ENCODE data around the gene ARHGAP26. TPM values are rescaled to one million over a fixed set of nuclear protein-coding genes. Genes with fewer than 3 reads are reported as not detected.

The ARHGAP26 gene
- total RNA-seq, 1 experiment from 2014 or later, result 65.5 TPM

DNA sequence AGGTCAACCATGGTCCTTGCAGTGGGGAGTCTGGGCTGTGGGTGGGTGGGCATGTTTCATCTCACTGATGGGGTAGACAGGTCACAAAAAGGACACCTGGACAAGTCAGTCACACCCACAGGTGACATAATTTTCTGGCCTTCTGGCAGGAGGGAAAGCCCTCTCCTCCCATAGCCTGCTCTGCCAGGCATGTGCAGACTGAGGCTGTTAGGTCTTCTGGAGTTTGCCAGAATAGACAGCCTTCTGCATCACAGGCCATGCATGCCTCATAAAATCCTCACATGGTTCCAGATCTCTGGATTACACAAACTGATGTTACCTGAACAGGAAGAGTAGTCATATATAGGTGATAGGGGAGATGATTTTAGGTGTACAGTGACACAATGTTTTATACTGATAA lies 49.1 kb downstream of the ARHGAP26 start:
- Histone ChIP-seq H3K36me3 (ENCODE audit: control insufficient read depth, insufficient read depth, low read length) (no peaks in the 10 kb centered on the region), H3K4me1 (ENCODE audit: control insufficient read depth, insufficient read depth, low read length) (peaks cover 89% of the 10 kb centered on the region), H3K9me3 (ENCODE audit: control insufficient read depth, insufficient read depth, low read depth, low read length) (no peaks in the 10 kb centered on the region), H3K27ac (ENCODE audit: low read length) (peak overlapping the region; percentile 99), H3K27me3 (ENCODE audit: control insufficient read depth, insufficient read depth, low read length) (no peaks in the 10 kb centered on the region), H3K4me3 (ENCODE audit: low read depth in 2 of 2, low read length in 2 of 2) (no peak overlapping the region)
- BruUV-seq (replicated peaks), result no TSS peak
- intact Hi-C loops (cut with micrococcal nuclease; ENCODE audit: unreplicated experiment) (no loop called here), in situ Hi-C loops (cut with HindIII; ENCODE audit: low pct_unique_long_range_greater_than_20kb, low sequenced_read_pairs) (no loop called here)
- CTCF ChIA-PET, result interaction anchor here (0.6 to 0.7 kb wide), 2 partner anchors 21 to 41 kb away, joined by 4 to 8 read pairs; no protein-coding TSS in a partner anchor
- no peak for ATAC-seq
- no peak for DNase-seq (ENCODE audit: low read depth, low spot score)
- POLR2A ChIA-PET, result no interaction called here
- TF ChIP-seq, protein P1, sequence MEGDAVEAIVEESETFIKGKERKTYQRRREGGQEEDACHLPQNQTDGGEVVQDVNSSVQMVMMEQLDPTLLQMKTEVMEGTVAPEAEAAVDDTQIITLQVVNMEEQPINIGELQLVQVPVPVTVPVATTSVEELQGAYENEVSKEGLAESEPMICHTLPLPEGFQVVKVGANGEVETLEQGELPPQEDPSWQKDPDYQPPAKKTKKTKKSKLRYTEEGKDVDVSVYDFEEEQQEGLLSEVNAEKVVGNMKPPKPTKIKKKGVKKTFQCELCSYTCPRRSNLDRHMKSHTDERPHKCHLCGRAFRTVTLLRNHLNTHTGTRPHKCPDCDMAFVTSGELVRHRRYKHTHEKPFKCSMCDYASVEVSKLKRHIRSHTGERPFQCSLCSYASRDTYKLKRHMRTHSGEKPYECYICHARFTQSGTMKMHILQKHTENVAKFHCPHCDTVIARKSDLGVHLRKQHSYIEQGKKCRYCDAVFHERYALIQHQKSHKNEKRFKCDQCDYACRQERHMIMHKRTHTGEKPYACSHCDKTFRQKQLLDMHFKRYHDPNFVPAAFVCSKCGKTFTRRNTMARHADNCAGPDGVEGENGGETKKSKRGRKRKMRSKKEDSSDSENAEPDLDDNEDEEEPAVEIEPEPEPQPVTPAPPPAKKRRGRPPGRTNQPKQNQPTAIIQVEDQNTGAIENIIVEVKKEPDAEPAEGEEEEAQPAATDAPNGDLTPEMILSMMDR (IDR thresholded peaks at IDR 0.05), result no peak
- TF ChIP-seq, protein P2, sequence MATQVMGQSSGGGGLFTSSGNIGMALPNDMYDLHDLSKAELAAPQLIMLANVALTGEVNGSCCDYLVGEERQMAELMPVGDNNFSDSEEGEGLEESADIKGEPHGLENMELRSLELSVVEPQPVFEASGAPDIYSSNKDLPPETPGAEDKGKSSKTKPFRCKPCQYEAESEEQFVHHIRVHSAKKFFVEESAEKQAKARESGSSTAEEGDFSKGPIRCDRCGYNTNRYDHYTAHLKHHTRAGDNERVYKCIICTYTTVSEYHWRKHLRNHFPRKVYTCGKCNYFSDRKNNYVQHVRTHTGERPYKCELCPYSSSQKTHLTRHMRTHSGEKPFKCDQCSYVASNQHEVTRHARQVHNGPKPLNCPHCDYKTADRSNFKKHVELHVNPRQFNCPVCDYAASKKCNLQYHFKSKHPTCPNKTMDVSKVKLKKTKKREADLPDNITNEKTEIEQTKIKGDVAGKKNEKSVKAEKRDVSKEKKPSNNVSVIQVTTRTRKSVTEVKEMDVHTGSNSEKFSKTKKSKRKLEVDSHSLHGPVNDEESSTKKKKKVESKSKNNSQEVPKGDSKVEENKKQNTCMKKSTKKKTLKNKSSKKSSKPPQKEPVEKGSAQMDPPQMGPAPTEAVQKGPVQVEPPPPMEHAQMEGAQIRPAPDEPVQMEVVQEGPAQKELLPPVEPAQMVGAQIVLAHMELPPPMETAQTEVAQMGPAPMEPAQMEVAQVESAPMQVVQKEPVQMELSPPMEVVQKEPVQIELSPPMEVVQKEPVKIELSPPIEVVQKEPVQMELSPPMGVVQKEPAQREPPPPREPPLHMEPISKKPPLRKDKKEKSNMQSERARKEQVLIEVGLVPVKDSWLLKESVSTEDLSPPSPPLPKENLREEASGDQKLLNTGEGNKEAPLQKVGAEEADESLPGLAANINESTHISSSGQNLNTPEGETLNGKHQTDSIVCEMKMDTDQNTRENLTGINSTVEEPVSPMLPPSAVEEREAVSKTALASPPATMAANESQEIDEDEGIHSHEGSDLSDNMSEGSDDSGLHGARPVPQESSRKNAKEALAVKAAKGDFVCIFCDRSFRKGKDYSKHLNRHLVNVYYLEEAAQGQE (IDR thresholded peaks at IDR 0.05; ENCODE audit: insufficient read depth in 1 of 2, low read depth in 2 of 2, low read length in 1 of 2), result no peak
- no peak for TF ChIP-seq POLR2AphosphoS5 (IDR thresholded peaks at IDR 0.05; ENCODE audit: low read depth, low read length)

DNA sequence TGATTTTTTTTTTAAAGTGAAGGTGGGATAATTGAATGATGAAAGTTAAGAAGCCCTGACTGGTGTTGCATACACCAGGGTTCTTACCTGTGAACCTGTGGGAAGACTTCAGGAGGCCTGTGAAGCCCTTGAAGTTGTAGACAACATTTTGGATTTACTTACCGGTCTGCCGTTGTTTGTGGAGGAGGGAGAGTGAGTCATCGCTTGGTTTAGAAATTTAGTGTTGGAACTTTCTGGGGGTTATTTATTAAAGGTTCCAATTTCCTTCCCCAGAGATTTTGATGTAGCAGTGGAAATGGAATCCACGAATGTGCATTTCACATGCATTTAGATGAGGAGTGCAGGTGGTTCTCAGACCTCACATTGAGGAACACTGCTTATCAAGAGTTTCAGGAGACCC lies 49.6 kb downstream of the ARHGAP26 start:
- intact Hi-C loops (cut with micrococcal nuclease; ENCODE audit: unreplicated experiment), result loop anchor here (5.0 kb wide), 1 partner anchor 48 kb away; the partner anchor contains the start of gene ARHGAP26
- no peak for ATAC-seq
- peaks cover 91% of the 10 kb centered on the region for H3K4me1 ChIP-seq (ENCODE audit: control insufficient read depth, insufficient read depth, low read length)
- no TSS peak for BruUV-seq (replicated peaks)
- POLR2A ChIA-PET, result no interaction called here
- no peaks in the 10 kb centered on the region for H3K9me3 ChIP-seq (ENCODE audit: control insufficient read depth, insufficient read depth, low read depth, low read length)
- peak overlapping the region; percentile 99 for H3K27ac ChIP-seq (ENCODE audit: low read length)
- CTCF ChIA-PET, result no interaction called here
- in situ Hi-C loops (cut with HindIII; ENCODE audit: low pct_unique_long_range_greater_than_20kb, low sequenced_read_pairs), result no loop called here
- TF ChIP-seq TCF7L2 (IDR thresholded peaks at IDR 0.05; ENCODE audit: low read depth, low read length), result no peak
- TF ChIP-seq, protein P2 (IDR thresholded peaks at IDR 0.05; ENCODE audit: insufficient read depth in 1 of 2, low read depth in 2 of 2, low read length in 1 of 2), result no peak
- TF ChIP-seq SIN3A (IDR thresholded peaks at IDR 0.05; ENCODE audit: borderline replicate concordance, insufficient read depth, low read depth, low read length), result no peak
- TF ChIP-seq, protein P1 (IDR thresholded peaks at IDR 0.05), result no peak
- TF ChIP-seq POLR2AphosphoS5 (IDR thresholded peaks at IDR 0.05; ENCODE audit: low read depth, low read length), result no peak
- H3K27me3 ChIP-seq (ENCODE audit: control insufficient read depth, insufficient read depth, low read length), result no peaks in the 10 kb centered on the region
- DNase-seq (ENCODE audit: low read depth, low spot score), result no peak
- H3K4me3 ChIP-seq (ENCODE audit: low read depth in 2 of 2, low read length in 2 of 2), result no peak overlapping the region
- no peaks in the 10 kb centered on the region for H3K36me3 ChIP-seq (ENCODE audit: control insufficient read depth, insufficient read depth, low read length)
